Pons (tissue), 1 donor: ENCODE data around the gene GRHL1.
"Not testable (repeated sequence)": the region's sequence is repeated elsewhere in the genome, so short reads cannot be mapped to it uniquely, and the experiment has no call there.

Experiments used
- DNase-seq: peaks from one replicate; pipeline ENCODE4 v3.0.0-alpha.2; 2016; ENCODE audit warnings: low spot score

Gene GRHL1, protein sequence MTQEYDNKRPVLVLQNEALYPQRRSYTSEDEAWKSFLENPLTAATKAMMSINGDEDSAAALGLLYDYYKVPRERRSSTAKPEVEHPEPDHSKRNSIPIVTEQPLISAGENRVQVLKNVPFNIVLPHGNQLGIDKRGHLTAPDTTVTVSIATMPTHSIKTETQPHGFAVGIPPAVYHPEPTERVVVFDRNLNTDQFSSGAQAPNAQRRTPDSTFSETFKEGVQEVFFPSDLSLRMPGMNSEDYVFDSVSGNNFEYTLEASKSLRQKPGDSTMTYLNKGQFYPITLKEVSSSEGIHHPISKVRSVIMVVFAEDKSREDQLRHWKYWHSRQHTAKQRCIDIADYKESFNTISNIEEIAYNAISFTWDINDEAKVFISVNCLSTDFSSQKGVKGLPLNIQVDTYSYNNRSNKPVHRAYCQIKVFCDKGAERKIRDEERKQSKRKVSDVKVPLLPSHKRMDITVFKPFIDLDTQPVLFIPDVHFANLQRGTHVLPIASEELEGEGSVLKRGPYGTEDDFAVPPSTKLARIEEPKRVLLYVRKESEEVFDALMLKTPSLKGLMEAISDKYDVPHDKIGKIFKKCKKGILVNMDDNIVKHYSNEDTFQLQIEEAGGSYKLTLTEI

GRCh38 chr2:9951522-9952285 is at the start of gene GRHL1:
TSS of gene GRHL1 (plus strand) at chr2:9951693. CDS start at chr2:9951834, 141 bp downstream.
- DNase-seq: peak; percentile 87

DNA sequence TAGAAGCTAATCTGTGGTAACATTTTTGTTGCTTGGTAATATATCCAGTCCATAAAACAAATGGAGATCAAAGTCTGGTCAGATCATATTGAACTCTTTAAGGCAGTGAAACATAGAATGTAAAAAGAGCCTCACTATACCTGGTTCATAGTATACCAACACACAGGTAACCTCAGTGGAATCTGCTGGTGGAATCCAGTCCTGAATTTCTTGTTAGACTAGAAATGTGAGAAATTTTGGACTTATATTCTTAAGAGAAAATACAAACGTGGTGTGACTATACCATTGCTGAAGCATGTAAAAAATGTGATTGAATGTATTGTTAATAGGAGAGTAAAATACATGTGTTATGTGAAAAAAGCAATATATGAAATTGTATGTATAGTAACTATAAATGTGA is 46.1 kb upstream of the GRHL1 start:
- DNase-seq: no peak

DNA sequence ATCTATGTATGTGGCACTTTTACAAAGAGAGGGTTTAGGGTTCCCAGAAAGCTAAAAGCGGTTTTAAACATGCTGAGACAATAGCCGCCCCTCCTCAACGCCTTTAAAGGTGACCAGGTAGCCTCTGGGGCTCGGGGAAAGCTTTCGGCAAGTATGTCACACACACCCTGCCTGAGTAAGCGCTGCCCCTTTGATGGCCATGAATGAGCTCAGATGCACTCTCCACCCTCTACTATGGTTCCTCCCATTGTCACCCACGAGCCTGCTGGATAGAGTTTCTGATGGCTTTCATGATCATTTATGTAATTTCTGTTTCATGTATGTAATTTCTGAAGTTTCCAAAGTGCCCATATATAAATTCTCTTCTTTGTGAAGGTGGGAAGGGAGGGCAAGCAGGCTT is 44.1 kb upstream of the GRHL1 start:
- no peak for DNase-seq

DNA sequence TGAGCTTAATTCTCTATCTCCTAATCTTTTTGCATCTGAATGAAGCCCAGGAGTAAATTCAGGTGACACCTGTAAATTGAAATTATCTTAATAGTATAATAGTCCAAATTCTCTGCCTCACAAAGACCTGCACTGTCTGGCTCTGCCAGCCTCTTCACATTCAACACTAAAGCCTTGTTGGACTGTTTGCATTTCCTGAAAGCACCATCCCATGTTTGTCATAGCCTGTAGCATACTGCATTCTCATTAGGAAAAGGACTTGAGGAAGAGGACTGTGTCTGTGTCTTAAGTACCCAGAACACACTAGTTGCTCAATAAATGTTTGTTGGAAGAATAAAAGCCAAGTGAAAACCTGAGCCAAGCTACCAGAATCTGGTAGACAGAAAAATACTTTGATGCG is 42.9 kb upstream of the GRHL1 start:
- no peak for DNase-seq

GRCh38 chr2:9909106-9909505 is 42.4 kb upstream of the GRHL1 start:
- DNase-seq: no peak

- no peak for DNase-seq
Observed at GRCh38 chr2:9910699-9911098, 40.8 kb upstream of the GRHL1 start.

DNA sequence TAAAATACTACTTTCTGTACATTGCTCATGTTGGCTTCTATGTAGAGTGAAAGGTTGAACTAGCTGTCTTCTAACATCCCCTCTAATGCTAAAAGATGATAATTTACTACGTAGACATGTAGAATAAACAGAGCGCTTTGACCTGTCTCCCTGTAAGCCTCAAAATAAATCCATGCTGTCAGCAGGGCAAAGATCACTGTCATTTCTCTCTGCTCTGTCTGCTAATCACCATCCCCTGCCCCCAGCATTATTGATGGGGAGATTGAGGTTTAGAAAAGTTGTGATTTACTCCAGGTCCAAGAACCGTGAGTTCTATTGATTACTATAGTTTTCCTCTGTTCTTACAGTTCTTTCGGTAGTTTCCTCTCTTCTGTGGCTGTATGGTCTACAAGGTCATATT is 39.0 kb upstream of the GRHL1 start:
- DNase-seq: no peak

DNA sequence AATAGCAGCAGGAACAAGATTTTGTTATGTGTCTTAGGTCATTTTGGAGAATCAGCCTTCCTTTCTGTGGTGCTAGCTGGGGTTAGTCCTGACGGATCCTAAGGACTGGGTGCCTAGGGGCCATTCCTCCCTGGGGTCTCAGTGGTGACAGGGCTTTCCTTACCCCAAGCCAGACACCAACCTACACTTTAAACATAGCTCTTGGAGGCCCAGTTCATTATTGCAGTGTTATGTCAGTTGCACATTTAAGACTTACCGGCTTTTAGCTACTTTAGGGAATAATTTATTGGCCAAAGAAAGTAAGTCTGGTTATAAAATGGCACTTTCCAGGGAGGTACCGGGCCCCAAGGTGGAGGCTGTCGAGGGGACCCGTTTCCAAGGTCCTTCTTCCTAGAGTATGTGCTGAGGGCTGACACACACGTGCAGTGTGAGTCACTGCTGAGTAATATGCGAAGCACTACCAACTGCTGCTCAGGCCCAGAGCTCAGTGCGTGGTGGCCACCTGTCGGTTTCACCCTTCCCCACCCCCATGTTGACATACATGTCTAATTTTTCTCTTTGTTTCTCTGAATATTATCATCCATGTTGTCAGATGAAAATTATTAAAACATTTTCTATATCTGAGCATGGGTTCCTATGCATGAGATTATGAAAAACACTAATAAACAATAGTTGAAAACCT is 37.0 kb upstream of the GRHL1 start:
- DNase-seq: no peak

DNA sequence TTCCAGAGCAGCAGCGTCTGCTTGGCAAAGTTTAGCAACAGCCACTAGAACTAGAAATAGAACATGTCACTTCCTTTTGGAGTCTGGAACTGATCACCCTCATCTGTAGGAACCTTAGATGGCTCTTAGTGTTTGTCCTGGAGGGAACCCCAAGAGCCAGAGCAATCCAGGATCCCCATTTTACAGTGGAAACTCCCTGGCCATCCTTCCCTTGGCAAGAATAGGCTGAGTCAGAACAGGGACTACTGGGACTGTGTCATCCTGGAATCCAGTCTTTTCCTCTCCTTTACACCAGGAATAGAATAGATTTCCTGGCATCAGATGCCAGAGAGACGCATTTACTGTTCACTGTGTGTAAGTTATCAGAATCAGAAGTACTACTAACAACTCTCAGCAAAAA is 33.2 kb upstream of the GRHL1 start:
- no peak for DNase-seq

DNA sequence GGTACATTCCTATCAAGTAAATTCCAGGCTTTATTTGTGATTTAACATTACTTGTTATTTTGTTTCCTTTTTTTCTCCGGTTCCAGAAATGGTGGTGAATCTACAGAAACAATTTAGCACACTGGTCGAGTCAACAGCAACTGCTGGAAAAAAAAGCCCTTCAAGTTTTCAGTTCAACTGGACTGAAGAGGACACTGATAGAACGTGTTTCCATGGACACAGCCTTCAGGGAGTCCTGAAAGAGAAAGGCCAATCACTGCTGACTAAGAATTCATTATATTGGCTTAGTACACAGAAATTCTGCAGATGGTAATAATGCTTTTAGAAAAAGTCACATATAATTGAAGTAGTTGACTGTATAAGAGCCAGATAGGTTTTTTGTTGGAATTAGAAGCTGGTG is 32.0 kb upstream of the GRHL1 start:
- no peak for DNase-seq

DNA sequence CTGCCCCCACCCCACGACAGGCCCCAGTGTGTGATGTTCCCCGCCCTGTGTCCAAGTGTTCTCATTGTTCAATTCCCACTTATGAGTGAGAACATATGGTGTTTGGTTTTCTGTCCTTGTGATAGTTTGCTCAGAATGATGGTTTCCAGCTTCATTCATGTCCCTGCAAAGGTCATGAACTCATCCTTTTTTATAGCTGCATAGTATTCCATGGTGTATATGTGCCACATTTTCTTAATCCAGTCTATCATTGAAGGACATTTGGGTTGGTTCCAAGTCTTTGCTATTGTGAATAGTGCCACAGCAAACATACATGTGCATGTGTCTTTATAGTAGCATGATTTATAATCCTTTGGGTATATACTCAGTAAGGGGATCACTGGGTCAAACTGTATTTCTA is 24.5 kb upstream of the GRHL1 start:
- not testable (repeated sequence) for DNase-seq

DNA sequence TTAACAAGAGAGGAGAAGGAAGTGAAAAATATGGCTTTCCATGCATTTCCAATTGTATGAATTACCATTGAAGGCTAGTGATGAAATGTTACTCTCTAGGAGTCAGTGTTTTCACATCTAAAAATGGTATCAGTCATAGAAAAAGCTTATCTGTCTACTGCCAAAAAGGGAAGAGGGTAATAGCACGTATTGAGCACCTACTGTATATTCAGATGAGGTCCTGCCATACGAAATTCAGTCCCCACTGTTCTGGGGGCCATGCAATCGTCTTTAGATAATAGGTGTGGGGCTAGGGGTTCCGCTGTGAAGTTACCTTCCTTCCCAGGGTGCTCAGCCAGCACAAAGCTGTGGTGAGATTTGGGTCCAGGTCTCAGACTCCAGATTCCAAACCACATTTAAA is 14.2 kb upstream of the GRHL1 start:
- no peak for DNase-seq

DNA sequence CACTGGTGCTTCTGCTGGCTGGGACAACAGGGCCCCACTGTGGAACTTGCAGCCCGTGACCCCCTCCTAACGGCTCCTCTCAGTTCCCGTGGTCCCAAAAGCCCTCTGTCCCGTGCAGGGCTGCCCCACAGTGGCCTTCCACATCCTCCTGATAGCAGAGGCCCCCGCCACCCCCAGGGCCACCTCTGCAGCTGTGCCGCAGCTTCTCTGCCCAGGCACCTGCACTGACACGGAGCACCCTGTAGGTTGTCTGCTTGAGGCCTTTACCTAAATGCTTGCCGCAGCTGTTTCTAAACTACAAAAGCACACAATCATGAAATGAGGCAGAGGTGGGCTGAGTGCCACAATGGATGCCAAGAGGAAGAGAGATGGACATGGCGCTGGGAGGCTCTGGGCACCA is 13.5 kb upstream of the GRHL1 start:
- DNase-seq: no peak

DNA sequence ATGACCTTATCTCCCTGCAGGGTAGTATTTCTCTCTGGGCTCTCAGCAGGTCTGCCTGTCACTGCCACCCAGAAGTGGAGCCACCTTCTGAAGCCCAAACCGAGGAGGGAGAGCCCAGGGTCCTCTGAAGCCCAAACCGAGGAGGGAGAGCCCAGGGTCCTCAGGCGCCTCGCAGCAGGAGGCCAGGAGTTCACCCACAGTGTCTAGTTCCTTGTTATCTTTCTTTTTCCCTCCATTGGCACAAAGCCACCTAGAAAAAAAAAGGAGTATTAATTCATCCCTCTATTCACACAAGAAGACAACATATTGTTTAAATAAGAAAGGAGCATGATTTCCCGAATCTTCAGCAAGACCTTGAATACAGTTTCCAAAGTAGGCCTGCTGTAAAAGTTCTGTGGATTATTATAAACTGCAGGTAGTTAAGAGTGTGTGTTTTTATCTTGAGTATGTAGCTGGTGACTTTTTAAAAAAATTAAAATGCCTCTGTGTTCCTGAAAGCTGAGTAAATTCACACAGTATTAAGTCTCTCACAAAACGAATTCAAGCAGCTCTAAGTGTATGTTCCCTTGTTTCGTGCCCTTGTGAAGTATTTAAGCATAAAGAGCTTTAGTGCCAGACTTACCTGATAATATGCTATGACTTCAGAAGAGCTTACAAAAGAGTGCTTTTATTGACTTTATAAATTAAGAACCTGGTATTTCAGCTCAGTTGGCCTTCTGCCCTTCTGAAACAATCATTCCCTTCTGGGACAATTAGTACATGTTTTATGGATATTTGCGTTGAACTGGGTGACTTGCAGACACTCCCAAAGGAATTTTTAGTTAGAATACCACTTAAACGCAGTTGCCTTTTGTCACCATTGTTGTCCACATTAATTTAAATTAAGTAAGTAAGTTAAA is 11.7 kb upstream of the GRHL1 start:
- DNase-seq: no peak

- no peak for DNase-seq
Observed at GRCh38 chr2:9941196-9941995, 10.1 kb upstream of the GRHL1 start.

- no peak for DNase-seq
Observed at GRCh38 chr2:9941996-9942390, 9.5 kb upstream of the GRHL1 start.

DNA sequence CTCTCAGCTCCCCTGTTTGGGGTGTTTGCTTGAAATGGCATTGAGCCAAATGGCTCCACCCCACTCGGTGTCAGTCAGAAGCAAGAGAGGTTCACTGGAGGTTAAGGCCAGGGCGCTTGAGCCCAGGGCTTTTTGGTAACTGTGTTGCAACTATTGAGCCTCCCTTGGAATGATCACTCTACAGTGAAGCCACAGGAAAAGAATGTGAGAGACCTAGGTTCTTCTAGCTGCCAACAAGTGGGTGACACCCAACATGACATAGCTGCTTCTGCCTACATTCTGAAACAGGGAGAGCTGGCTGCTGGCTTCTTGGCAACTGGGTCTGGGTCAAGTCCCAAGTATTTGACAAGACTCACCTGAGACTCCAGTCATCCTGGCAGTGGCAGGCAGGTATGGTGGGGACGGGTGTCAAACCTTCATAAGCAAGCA is 7.1 kb upstream of the GRHL1 start:
- DNase-seq: no peak

- DNase-seq: no peak
Observed at GRCh38 chr2:9945596-9945995, 5.9 kb upstream of the GRHL1 start.

- no peak for DNase-seq
Observed at GRCh38 chr2:9946076-9946475, 5.4 kb upstream of the GRHL1 start.

DNA sequence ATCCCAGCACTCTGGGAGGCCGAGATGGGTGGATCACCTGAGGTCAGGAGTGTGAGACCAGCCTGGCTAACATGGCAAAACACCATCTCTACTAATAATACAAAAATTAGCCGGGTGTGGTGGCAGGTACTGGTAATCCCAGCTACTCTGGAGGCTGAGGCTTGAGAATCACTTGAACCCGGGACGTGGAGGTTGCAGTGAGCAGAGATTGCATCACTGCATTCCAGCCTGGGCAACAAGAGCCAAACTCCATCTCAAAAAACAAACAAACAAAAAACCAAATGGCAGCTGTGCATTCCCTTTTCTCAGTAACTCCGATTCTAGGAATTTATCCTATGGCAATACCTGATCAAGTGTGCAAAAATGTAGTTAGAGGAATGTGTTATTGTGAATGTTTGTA is 4.7 kb upstream of the GRHL1 start:
- no peak for DNase-seq

GRCh38 chr2:9948721-9949120 is 2.8 kb upstream of the GRHL1 start:
- no peak for DNase-seq
